ENCODE data around the gene ATXN1.

DNA sequence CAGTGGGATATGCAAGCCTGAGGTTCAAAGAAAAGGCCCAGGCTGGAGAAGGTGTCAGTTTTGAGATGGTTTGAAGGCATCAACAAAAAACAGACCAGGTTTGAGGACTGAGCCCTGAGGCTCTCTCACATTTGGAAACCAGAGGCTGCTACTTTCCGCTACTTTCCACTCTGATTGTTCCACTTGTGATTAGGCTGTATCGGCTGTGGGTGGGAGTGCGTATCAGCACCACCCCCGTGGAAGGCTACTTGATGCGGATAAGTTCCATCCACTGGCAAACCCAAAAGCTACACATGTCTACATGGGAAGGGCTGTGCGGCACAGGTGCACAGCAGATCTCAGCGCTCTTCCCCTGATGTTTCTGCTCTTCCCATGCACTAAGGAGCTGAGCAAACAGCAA lies 324.2 kb downstream of the ATXN1 start:
- TF ChIP-seq, protein P1, sequence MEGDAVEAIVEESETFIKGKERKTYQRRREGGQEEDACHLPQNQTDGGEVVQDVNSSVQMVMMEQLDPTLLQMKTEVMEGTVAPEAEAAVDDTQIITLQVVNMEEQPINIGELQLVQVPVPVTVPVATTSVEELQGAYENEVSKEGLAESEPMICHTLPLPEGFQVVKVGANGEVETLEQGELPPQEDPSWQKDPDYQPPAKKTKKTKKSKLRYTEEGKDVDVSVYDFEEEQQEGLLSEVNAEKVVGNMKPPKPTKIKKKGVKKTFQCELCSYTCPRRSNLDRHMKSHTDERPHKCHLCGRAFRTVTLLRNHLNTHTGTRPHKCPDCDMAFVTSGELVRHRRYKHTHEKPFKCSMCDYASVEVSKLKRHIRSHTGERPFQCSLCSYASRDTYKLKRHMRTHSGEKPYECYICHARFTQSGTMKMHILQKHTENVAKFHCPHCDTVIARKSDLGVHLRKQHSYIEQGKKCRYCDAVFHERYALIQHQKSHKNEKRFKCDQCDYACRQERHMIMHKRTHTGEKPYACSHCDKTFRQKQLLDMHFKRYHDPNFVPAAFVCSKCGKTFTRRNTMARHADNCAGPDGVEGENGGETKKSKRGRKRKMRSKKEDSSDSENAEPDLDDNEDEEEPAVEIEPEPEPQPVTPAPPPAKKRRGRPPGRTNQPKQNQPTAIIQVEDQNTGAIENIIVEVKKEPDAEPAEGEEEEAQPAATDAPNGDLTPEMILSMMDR (conservative IDR thresholded peaks at IDR 0.05; ENCODE audit: low read length) = no peak
- TF ChIP-seq EZH2phosphoT487 (IDR thresholded peaks at IDR 0.05; ENCODE audit: borderline replicate concordance) = no peak

Data from Loucy (cell line).